Endothelial cell of umbilical vein (primary cell): ENCODE measurements around the gene ABLIM2. TPM values are rescaled to one million over a fixed set of nuclear protein-coding genes. Genes with fewer than 3 reads are reported as not detected.

ENCODE experiments used
- BruUV-seq: library from RNA; stranded (reverse); fragments of 400-500 nt; replicated peaks from 2 replicates; lab custom pipeline; 2021; lab: Mats Ljungman, UMichigan
- CTCF ChIA-PET: fragments of 300-600, 350-600 bp; sonication (Branson Sonifier 250); formaldehyde crosslinking; loops from one replicate; lab custom pipeline; 2021; ENCODE audit warnings: antibody characterized with exemption, inconsistent platforms; lab: Charles Lee
- POLR2A ChIA-PET: fragments of 300-600, 350-600 bp; sonication (Branson Sonifier 250); formaldehyde crosslinking; loops from one replicate; lab custom pipeline; 2021; ENCODE audit warnings: antibody characterized with exemption, inconsistent platforms; lab: Charles Lee
- DNase-seq: peaks from one replicate; pipeline ENCODE4 v3.0.0-alpha.2; 2011; ENCODE audit warnings: low read depth, low spot score
- FAIRE-seq: peaks from 2 replicates; lab custom pipeline; 2011; peaks lifted over from hg19 to GRCh38; lab: Jason Lieb, UNC
- H2AFZ ChIP-seq: 2 replicates; pipeline ENCODE4 v1.6.0; 2012; ENCODE audit warnings: low read depth, low read length, control low read depth, inconsistent platforms
- H3K27ac ChIP-seq: 2 replicates; pipeline ENCODE4 v1.5.1; 2011; ENCODE audit warnings: low read depth, mild to moderate bottlenecking, control low read depth, low read length, moderate library complexity; ENCODE audit not compliant: insufficient read depth
- H3K27me3 ChIP-seq, 2 experiments: 2 replicates each; pipeline versions ENCODE4 v1.6.0 to v1.6.1; 2011; ENCODE audit warnings: low read length in 2 of 2, mixed read lengths in 1 of 2; ENCODE audit not compliant: control insufficient read depth in 2 of 2, insufficient read depth in 2 of 2
- H3K36me3 ChIP-seq, 2 experiments: 2 replicates in 1 of 2; 3 replicates in 1 of 2; pipeline ENCODE4 v1.5.1; 2011; ENCODE audit warnings: low read length in 2 of 2, mild to moderate bottlenecking in 1 of 2, moderate library complexity in 1 of 2; ENCODE audit not compliant: control insufficient read depth in 2 of 2, insufficient read depth in 2 of 2; ENCODE audit errors: extremely low read depth in 1 of 2
- H3K4me1 ChIP-seq: 3 replicates; pipeline ENCODE4 v1.5.1; 2011; ENCODE audit warnings: mild to moderate bottlenecking, low read length; ENCODE audit not compliant: control insufficient read depth, insufficient read depth; ENCODE audit errors: extremely low read depth
- H3K4me2 ChIP-seq: 2 replicates; pipeline ENCODE4 v1.6.1; 2011; ENCODE audit warnings: low read length, control low read depth, mixed read lengths; ENCODE audit not compliant: insufficient read depth
- H3K4me3 ChIP-seq, 3 experiments: fragments of 200-600 bp in 1 of 3; sonication (generic), shearing (Covaris generic) in 1 of 3; replicated peaks in 1 of 3; 2 replicates each; pipeline ENCODE4 v1.5.1; 2011 to 2016; ENCODE audit warnings: control low read depth in 3 of 3, low read length in 3 of 3, mild to moderate bottlenecking in 2 of 3, inconsistent platforms in 1 of 3, low read depth in 1 of 3, moderate library complexity in 1 of 3; ENCODE audit not compliant: insufficient read depth in 1 of 3
- H3K79me2 ChIP-seq: 2 replicates; pipeline ENCODE4 v1.6.0; 2012; ENCODE audit warnings: low read length, inconsistent platforms; ENCODE audit not compliant: control insufficient read depth, insufficient read depth
- H3K9ac ChIP-seq: replicated peaks from 2 replicates; pipeline ENCODE3; 2011; ENCODE audit warnings: low read length, control low read depth; ENCODE audit not compliant: insufficient read depth; ENCODE audit errors: extremely low read depth
- H3K9me1 ChIP-seq: replicated peaks from 3 replicates; pipeline ENCODE4 v1.6.0; 2011; ENCODE audit warnings: mild to moderate bottlenecking, low read length; ENCODE audit not compliant: control insufficient read depth, insufficient read depth; ENCODE audit errors: extremely low read depth
- H3K9me3 ChIP-seq: replicated peaks from 2 replicates; pipeline ENCODE4 v1.5.1; 2012; ENCODE audit warnings: low read length, inconsistent platforms; ENCODE audit not compliant: control insufficient read depth, insufficient read depth
- H4K20me1 ChIP-seq: replicated peaks from 2 replicates; pipeline ENCODE3; 2011; ENCODE audit warnings: mild to moderate bottlenecking, low read length; ENCODE audit not compliant: control insufficient read depth, insufficient read depth; ENCODE audit errors: extremely low read depth
- CTCF ChIP-seq, 2 donors: IDR thresholded peaks; 1 replicate in 1 of 2; 2 replicates in 1 of 2; pipeline ENCODE4 v1.5.1; 2011; ENCODE audit warnings: low read length in 2 of 2, mild to moderate bottlenecking in 2 of 2, moderate library complexity in 2 of 2, control low read depth in 1 of 2, inconsistent platforms in 1 of 2, low read depth in 1 of 2; ENCODE audit not compliant: insufficient read depth in 1 of 2; ENCODE audit errors: extremely low read depth in 1 of 2
- EZH2 ChIP-seq: IDR thresholded peaks from 2 replicates; pipeline ENCODE4 v1.6.1; 2012; ENCODE audit warnings: borderline replicate concordance, low read depth, mild to moderate bottlenecking, moderate library complexity, low read length, inconsistent platforms; ENCODE audit not compliant: severe bottlenecking
- FOS ChIP-seq: IDR thresholded peaks from 2 replicates; pipeline ENCODE4 v1.6.1; 2011; ENCODE audit warnings: mild to moderate bottlenecking, low read length, moderate library complexity, borderline replicate concordance; ENCODE audit not compliant: insufficient read depth
- GATA2 ChIP-seq: IDR thresholded peaks from 2 replicates; pipeline ENCODE4 v1.7.0; 2011; ENCODE audit warnings: low read depth, mild to moderate bottlenecking, moderate library complexity, mixed read lengths, low read length; ENCODE audit not compliant: insufficient read length, insufficient read depth
- JUN ChIP-seq: IDR thresholded peaks from 2 replicates; pipeline ENCODE4 v1.6.1; 2011; ENCODE audit warnings: borderline replicate concordance, low read depth; ENCODE audit not compliant: insufficient read length, insufficient read depth
- MAX ChIP-seq: IDR thresholded peaks from 2 replicates; pipeline ENCODE4 v1.6.1; 2011; ENCODE audit not compliant: insufficient read depth, insufficient read length
- MYC ChIP-seq: IDR thresholded peaks from one replicate; pipeline ENCODE4 v1.6.1; 2011; ENCODE audit warnings: mild to moderate bottlenecking, low read depth, low read length
- POLR2A ChIP-seq: IDR thresholded peaks from 2 replicates; pipeline ENCODE4 v1.6.1; 2012; ENCODE audit warnings: low read depth, mild to moderate bottlenecking, control low read depth, low read length
- POLR2AphosphoS5 ChIP-seq: IDR thresholded peaks from 2 replicates; pipeline ENCODE4 v1.6.1; 2012; ENCODE audit warnings: low read depth, mild to moderate bottlenecking, control low read depth, low read length, moderate library complexity; ENCODE audit not compliant: insufficient read depth
- dilution Hi-C: fragments of 300-500 bp; cut with MboI; formaldehyde crosslinking; loops from one replicate; pipeline ENCODE4 v1.15.0; 2019; ENCODE audit warnings: low sequenced_read_pairs; ENCODE audit not compliant: extremely low pct_ligation_motif_present
- intact Hi-C: fragments of 100-400 bp; cut with micrococcal nuclease; formaldehyde crosslinking; loops from one replicate; pipeline ENCODE4 v1.10.0; 2022
- polyA plus RNA-seq, 4 experiments: library from polyadenylated mRNA; depleted of rRNA in 3 of 4; stranded (reverse) in 3 of 4; unstranded in 1 of 4; fragments of >200 nt; gene quantifications; 2 replicates each; pipeline versions ENCODE4 v1.2.1 to v1.2.3, GENCODE V29; 2011 to 2012; ENCODE audit warnings: missing spikeins in 1 of 4
- total RNA-seq: library from RNA; stranded (reverse); gene quantifications from 2 replicates; pipeline ENCODE4 v1.2.3, GENCODE V29; 2021

The ABLIM2 gene
- total and polyA plus RNA-seq, 2 donors (not counting 3 experiments of a cell fraction or from before 2014, with no cell fraction given): 0.28 to 0.66 TPM

- dilution Hi-C loops (no loop called here), intact Hi-C loops (no loop called here)
- Histone ChIP-seq H3K9me3 (no peaks in the 10 kb centered on the region), H3K4me2 (no peak overlapping the region), H3K4me3 (peak overlapping the region in 2 of 3 experiments; percentile 72 to 77), H3K27ac (no peak overlapping the region), H3K36me3 (peaks cover 5 to 23% of the 10 kb centered on the region in 2 experiments), H4K20me1 (no peaks in the 10 kb centered on the region), H3K9ac (no peak overlapping the region), H2AFZ (no peak overlapping the region), H3K9me1 (no peaks in the 10 kb centered on the region), H3K27me3 (no peaks in the 10 kb centered on the region), H3K4me1 (peaks cover 57% of the 10 kb centered on the region), H3K79me2 (peaks cover 74% of the 10 kb centered on the region)
- POLR2A ChIA-PET: interaction anchor here (0.8 kb wide), 1 partner anchor 26 kb away, joined by 4 read pairs; no protein-coding TSS in a partner anchor
- no peak for DNase-seq
- BruUV-seq: no TSS peak
- CTCF ChIA-PET: interaction anchor here (0.8 to 14.2 kb wide), 5 partner anchors 8 to 208 kb away, joined by 3 to 196 read pairs (median 5); no protein-coding TSS in a partner anchor
- no peak for FAIRE-seq
- TF ChIP-seq POLR2A: peak; percentile 21
- no peak for TF ChIP-seq MAX
Measured at GRCh38 chr4:8202108-8203051, 43.8 kb upstream of the ABLIM2 start.

- no peaks in the 10 kb centered on the region for H3K9me1 ChIP-seq
- BruUV-seq: no TSS peak
- peaks cover 59% of the 10 kb centered on the region for H3K4me1 ChIP-seq
- peak overlapping the region; percentile 72 for H3K4me2 ChIP-seq
- ChIA-PET POLR2A (interaction anchor here (0.8 to 0.9 kb wide), 2 partner anchors 9 to 24 kb away, joined by 3 to 4 read pairs; no protein-coding TSS in a partner anchor), CTCF (interaction anchor here (0.8 to 14.2 kb wide), 5 partner anchors 9 to 209 kb away, joined by 3 to 196 read pairs (median 5); no protein-coding TSS in a partner anchor)
- peak overlapping the region; percentile 82 for H3K27ac ChIP-seq
- H4K20me1 ChIP-seq: no peaks in the 10 kb centered on the region
- intact Hi-C loops (loop anchor here (2.0 kb wide), 1 partner anchor 43 kb away; the partner anchor contains the start of gene ABLIM2), dilution Hi-C loops (no loop called here)
- H3K79me2 ChIP-seq: peaks cover 69% of the 10 kb centered on the region
- H3K27me3 ChIP-seq: no peaks in the 10 kb centered on the region
- H3K9me3 ChIP-seq: no peaks in the 10 kb centered on the region
- H3K36me3 ChIP-seq: peaks cover 5 to 18% of the 10 kb centered on the region in 2 experiments
- peak; percentile 52 for DNase-seq
- no peak overlapping the region for H2AFZ ChIP-seq
- H3K4me3 ChIP-seq: peak overlapping the region; percentile 15 to 77 (median 72)
- peak; percentile 70 for FAIRE-seq
- no peak for TF ChIP-seq MAX
- no peak for TF ChIP-seq JUN
- no peak for TF ChIP-seq POLR2A
- TF ChIP-seq EZH2: no peak
- no peak for TF ChIP-seq CTCF (IDR thresholded peaks at IDR 0.05; ENCODE audit: extremely low read depth in 1 of 2, insufficient read depth in 1 of 2, low read depth in 1 of 2, low read length in 2 of 2)
- no peak for TF ChIP-seq FOS
- TF ChIP-seq GATA2: no peak
- no peak for TF ChIP-seq MYC
- no peak for TF ChIP-seq POLR2AphosphoS5
- peak overlapping the region; percentile 91 for H3K9ac ChIP-seq
Measured at GRCh38 chr4:8201321-8201781, 42.7 kb upstream of the ABLIM2 start.
